GM18907 (cell line): Measurements from ENCODE around the gene CDK5RAP2.
"Not testable (repeated sequence)": the region's sequence is repeated elsewhere in the genome, so short reads cannot be mapped to it uniquely, and the experiment has no call there.

ENCODE experiments used
- ATAC-seq: cut with Tn5 transposase; IDR thresholded peaks from one replicate; pipeline ENCODE4 v1.9.1; 2021; ENCODE audit warnings: mild to moderate bottlenecking, moderate library complexity; ENCODE audit not compliant: unreplicated experiment

CDK5RAP2 gene

DNA sequence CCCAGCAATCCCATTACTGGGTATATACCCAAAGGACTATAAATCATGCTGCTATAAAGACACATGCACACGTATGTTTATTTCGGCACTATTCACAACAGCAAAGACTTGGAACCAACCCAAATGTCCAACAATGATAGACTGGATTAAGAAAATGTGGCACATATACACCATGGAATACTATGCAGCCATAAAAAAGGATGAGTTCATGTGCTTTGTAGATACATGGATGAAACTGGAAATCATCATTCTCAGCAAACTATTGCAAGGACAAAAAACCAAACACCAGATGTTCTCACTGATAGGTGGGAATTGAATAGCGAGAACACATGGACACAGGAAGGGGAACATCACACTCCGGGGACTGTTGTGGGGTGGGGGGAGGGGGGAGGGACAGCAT is 64.0 kb downstream of the CDK5RAP2 start:
- not testable (repeated sequence) for ATAC-seq

DNA sequence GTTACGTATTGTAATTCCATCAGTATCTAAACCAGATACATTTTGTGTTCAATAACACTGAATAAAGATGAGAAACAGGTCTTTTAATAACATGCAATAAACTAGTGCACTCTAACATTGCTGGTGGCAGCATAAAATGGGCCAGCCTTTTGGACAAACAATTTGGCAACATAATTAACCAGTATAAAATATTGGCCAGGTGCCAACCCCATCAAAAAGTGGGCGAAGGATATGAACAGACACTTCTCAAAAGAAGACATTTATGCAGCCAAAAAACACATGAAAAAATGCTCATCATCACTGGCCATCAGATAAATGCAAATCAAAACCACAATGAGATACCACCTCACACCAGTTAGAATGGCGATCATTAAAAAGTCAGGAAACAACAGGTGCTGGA is 64.5 kb downstream of the CDK5RAP2 start:
- ATAC-seq: not testable (repeated sequence)

- no peak for ATAC-seq
Observed at GRCh38 chr9:120514405-120514804, 65.6 kb downstream of the CDK5RAP2 start.

DNA sequence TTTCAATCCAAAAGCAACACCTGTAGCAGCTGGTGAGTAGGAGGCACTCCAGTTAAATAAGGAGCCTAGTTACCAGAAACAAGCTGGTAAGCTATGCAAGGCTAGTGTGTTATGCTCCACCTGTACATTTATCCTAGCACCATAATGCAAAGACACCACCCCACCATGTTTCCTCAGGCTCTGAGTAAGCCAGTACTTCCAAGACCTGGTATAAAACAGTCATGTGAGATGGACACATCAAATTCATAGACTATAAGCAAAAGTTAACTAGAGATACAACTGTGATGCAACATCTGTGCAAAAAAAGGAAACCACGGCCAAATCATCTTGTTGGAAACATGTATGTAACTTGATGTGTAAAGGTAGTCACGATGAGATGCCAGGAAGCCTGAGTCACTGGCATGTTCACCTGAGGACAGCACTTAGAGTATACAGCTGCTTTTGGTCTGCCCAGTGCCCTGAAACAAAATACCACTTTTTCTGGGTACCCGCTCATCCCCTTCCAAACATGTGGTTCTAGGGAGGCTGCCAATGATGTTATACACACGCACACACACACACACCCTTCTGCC is 66.1 kb downstream of the CDK5RAP2 start:
- no peak for ATAC-seq

DNA sequence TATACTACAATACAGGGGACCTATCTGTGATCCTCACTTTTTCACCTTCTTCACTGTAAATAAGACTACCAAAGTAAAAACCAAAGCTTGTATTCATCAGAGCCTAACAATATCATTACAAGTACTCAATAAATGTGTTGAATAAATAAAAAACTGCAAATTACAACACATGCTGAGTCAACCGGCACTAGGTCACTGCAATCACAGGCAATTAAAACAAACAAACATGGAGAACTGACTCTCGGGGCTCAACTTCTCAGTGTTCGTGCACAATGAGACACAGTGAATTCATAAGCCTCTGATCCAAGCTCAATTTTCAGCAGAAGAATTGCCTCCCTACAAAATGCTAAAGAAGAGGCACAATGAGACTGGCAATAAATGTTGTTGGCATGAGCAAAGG is 69.2 kb downstream of the CDK5RAP2 start:
- ATAC-seq: no peak

DNA sequence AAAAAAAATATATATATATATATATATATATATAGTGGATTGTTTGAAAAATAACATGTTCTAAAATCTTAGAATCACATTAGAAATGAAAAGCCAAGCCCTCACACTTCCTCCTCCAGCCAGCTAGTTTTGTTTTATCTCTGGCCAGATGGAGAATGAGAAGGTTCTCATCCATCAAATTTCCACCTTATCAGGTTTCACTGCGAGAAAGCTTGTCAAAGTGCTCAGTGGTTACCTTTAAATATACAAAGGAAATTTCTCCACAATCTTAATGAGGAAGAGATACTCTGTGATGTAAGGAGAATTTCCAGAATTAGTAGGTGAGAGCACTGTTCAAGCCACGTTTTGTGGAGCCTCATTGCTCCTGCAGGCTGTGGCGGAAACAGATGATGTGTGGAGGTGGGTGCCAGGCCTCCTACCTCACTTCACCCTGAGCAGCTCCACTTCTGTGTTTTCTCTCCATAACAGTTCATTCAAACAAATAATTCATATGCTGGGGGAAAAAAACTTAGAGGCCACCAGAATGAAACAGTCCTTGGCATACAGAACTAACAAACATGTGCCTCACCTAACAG is 71.9 kb downstream of the CDK5RAP2 start:
- ATAC-seq: no peak

GRCh38 chr9:120505186-120505585 is 74.8 kb downstream of the CDK5RAP2 start:
- ATAC-seq: no peak

GRCh38 chr9:120500733-120501132 is 79.2 kb downstream of the CDK5RAP2 start:
- no peak for ATAC-seq

DNA sequence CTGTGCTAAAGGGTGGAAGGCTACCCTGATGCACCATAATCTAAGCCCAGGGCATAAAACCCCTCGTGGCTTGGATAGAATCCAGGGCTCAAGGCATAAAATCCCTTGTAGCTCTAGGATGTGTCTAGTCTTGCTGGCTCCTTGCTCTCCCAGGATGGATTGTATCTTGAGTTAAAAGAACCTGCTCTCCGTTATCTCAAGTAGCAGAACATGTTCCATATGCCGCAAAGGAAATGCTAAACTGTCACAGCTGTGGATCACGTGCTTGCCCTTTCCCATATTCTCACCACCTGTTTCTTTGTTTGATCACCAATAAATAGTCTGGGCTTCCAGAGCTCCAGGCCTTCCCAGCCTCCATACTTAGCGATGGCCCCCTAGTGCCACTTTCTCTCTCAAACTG is 82.1 kb downstream of the CDK5RAP2 start:
- ATAC-seq: not testable (repeated sequence)

DNA sequence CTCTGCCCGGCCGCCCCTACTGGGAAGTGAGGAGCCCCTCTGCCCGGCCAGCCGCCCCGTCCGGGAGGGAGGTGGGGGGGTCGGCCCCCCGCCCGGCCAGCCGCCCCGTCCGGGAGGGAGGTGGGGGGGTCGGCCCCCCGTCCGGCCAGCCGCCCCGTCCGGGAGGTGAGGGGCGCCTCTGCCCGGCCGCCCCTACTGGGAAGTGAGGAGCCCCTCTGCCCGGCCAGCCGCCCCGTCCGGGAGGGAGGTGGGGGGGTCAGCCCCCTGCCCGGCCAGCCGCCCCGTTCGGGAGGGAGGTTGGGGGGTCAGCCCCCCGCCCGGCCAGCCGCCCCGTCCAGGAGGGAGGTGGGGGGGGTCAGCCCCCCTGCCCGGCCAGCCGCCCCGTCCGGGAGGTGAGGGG is 83.5 kb downstream of the CDK5RAP2 start:
- ATAC-seq: not testable (repeated sequence)

GRCh38 chr9:120490888-120491595 is 88.9 kb downstream of the CDK5RAP2 start:
- ATAC-seq: peak; percentile 94

DNA sequence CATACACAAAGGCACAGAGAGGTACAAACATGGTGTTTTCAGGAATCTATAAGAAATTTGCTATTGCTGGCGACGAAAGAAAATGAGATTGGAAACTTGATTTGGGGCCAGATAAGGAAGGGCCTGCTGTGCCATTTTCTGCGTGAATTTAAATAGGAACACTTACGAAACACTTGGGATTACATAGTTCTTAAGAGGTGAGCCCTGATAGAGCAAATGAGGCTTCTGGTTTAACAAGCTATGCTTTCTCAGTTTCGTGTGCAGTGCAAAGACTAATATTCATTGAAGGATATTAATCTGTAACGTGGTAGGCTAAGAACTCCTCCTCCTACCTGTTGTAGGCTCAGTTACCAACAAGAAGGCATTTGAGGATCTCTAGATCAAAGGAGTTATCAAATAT is 93.1 kb downstream of the CDK5RAP2 start:
- no peak for ATAC-seq

GRCh38 chr9:120486347-120486746 is 93.6 kb downstream of the CDK5RAP2 start:
- no peak for ATAC-seq

DNA sequence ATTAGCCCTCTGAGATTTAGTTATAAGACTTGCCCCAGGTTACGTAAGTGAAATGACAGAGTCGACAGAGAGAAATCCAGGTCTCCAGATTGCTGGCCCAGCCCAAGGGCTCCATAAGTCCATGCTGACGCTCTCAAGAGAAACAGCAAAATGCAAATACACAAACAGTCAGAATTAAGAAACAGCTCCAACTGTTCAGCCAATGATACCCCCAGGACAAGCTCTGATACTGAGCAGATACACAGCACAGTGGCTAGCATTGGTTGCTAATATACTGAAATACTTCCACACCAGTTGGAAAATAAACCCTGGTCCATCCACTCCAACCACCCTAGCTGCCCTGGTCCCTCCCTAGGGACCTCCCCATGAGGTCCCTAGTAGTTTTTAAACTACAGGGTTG is 94.2 kb downstream of the CDK5RAP2 start:
- ATAC-seq: no peak

GRCh38 chr9:120484162-120484561 is 95.8 kb downstream of the CDK5RAP2 start:
- ATAC-seq: no peak

DNA sequence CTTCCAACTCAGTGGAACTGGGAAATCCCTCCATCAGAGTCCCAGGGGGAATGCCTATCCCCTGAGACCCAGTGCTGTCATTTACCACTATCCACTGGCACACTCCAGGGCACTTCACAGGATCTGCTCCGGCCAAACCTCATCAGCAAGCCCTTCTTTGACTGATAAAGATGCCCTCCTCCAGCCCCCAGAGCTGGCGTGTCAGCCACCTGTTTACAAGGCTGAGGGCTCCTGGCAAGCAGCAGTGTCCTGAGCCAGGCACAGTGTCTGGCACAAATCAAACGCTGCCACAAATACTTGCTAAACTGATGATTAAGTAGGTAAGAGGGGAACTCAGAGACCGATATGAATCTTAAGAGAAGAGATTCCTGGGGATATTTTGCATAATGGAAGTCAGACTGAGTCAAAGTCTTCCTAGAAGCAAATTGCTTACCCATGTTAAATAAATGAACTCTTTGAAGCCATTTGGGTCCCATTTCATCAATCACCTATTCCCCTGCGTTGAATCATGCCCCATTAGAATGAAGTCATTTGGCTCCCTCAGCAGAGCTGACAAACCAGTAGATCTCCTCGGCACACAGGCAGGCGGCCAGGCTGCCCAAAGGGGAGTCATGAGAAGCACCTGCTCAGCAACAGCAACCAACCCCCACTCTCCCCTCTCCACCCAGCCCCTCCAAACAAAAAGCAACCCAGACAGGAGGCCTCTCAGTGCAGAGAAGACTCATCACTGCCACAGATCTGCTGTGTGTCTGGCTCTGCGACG is 97.4 kb downstream of the CDK5RAP2 start:
- no peak for ATAC-seq

DNA sequence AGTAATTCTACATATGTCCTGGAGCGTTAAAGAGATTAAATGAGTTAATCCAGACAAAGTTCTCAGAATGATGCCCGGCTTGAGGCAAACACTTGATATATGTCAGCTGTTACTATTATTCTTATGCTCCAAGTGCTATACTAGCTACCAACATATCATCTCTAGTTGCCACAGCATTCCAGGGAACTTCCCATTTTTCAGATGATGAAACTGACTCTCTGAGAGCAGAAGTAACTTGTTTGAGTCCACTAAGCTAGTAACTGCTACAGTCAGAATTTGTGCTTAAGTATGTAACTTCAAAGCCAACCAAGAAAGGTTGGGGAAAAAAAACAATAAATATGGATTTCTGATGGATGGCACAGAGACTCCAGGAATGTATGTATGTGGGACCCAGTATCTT is 98.1 kb downstream of the CDK5RAP2 start:
- no peak for ATAC-seq

GRCh38 chr9:120481248-120481647 is 98.7 kb downstream of the CDK5RAP2 start:
- no peak for ATAC-seq

GRCh38 chr9:120480707-120481106 is 99.3 kb downstream of the CDK5RAP2 start:
- ATAC-seq: no peak

- ATAC-seq: no peak
Observed at GRCh38 chr9:120478208-120478607, 101.8 kb downstream of the CDK5RAP2 start.

- no peak for ATAC-seq
Observed at GRCh38 chr9:120477534-120478001, 102.4 kb downstream of the CDK5RAP2 start.

- ATAC-seq: no peak
Observed at GRCh38 chr9:120475341-120475740, 104.6 kb downstream of the CDK5RAP2 start.
